Muscle layer of colon (tissue), 2 donors: Measurements from ENCODE around the gene LCP2.
"Not testable (repeated sequence)": the region's sequence is repeated elsewhere in the genome, so short reads cannot be mapped to it uniquely, and the experiment has no call there.

ENCODE experiments used
- H3K27ac ChIP-seq: one replicate; pipeline ENCODE4 v1.7.0; 2013; ENCODE audit warnings: low read depth, mild to moderate bottlenecking, low read length, moderate library complexity
- H3K27me3 ChIP-seq, 2 donors: one replicate each; pipeline ENCODE4 v1.7.0; 2013; ENCODE audit warnings: low read length in 2 of 2, mild to moderate bottlenecking in 2 of 2; ENCODE audit not compliant: insufficient read depth in 2 of 2, control insufficient read depth in 1 of 2
- H3K36me3 ChIP-seq: one replicate; pipeline ENCODE4 v1.7.0; 2013; ENCODE audit warnings: mild to moderate bottlenecking, low read length; ENCODE audit not compliant: insufficient read depth
- H3K4me1 ChIP-seq: one replicate; pipeline ENCODE4 v1.7.0; 2013; ENCODE audit warnings: mild to moderate bottlenecking, low read length; ENCODE audit not compliant: insufficient read depth
- H3K4me3 ChIP-seq, 2 donors: one replicate each; pipeline ENCODE4 v1.7.0; 2013; ENCODE audit warnings: low read length in 2 of 2, low read depth in 1 of 2, mild to moderate bottlenecking in 1 of 2, moderate library complexity in 1 of 2
- H3K9ac ChIP-seq: one replicate; pipeline ENCODE4 v1.7.0; 2013; ENCODE audit warnings: low read length
- H3K9me3 ChIP-seq: one replicate; pipeline ENCODE4 v1.7.0; 2013; ENCODE audit warnings: mild to moderate bottlenecking, low read length
- donor health status: abdominal sarcoma.
- donor health status: Adenocarcinoma of cecum.

Gene LCP2

GRCh38 chr5:170252720-170253350 is 44.7 kb downstream of the LCP2 start:
- no peaks in the 10 kb centered on the region for H3K27me3 ChIP-seq
- no peaks in the 10 kb centered on the region for H3K36me3 ChIP-seq
- H3K4me3 ChIP-seq: no peak overlapping the region
- H3K4me1 ChIP-seq: no peaks in the 10 kb centered on the region
- no peak overlapping the region for H3K27ac ChIP-seq
- no peaks in the 10 kb centered on the region for H3K9me3 ChIP-seq
- H3K9ac ChIP-seq: no peak overlapping the region

DNA sequence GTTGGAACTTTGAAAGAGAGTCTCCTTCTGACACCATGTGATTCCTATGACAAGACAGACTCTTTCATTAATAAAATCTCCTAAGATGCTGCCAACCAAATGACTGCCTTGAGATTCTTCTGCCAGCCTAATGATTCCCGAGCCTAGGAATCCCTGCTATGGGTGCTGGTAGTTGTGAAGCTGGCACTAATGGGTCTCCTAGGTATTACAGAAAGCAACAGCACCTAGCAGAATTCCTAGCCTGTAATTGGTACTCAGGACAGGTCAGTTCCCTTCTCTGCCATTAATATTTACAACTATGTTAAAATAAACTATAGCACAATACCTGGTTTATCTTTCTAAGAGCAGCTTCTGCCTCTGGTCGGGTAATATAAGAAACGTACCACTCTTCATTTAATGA is 45.5 kb downstream of the LCP2 start:
- H3K27ac ChIP-seq: no peak overlapping the region

DNA sequence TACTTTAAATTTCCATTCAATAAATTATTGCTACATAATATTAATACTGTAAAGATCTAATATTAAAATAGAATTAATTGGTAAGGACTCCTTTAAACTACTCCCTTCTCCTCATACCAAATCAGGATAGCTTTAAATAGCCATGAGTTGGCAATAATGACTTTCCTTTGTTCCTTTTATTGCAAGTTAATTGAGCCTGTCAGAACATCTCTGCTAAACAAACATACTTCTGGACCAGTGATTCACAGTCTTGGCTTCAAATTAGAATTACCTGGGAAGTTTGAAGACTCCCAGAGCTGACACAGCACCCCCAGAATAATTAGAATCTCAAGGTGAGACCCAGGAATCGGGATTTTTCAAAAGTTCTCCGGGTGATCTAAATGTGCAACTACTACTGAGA is 46.1 kb downstream of the LCP2 start:
- H3K27ac ChIP-seq: no peak overlapping the region

More for the DNA sequence above, 45.5 kb downstream of the LCP2 start:
- Histone ChIP-seq H3K36me3 (no peaks in the 10 kb centered on the region), H3K27me3 (no peaks in the 10 kb centered on the region), H3K9me3 (no peaks in the 10 kb centered on the region), H3K4me3 (no peak overlapping the region), H3K4me1 (no peaks in the 10 kb centered on the region), H3K9ac (no peak overlapping the region)

DNA sequence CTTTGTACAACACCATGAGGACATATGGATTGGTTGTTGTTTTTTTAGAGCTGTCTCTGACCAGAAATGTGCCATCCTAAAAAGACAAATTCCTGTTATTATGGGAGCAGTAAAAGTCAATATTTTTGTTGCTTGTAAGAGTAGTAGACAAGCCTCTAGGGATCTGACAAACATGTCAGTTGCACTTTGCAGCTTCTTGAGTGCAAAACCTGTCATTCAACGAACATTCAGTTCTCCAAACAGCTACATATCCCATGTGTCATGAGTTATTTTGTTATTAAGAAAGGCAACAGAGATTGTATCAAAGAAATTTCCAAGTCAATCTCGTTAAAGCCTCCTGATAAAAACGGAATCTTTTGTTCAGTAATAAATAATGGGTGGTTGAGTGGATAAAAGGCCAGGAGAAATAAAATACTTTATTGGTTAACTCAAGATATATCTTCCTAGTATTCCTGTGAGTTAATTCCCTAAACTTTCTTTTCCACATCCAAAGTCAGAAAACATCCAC is 46.7 kb downstream of the LCP2 start:
- no peak overlapping the region for H3K4me3 ChIP-seq
- H3K27me3 ChIP-seq: no peaks in the 10 kb centered on the region
- no peak overlapping the region for H3K27ac ChIP-seq
- H3K36me3 ChIP-seq: no peaks in the 10 kb centered on the region
- no peaks in the 10 kb centered on the region for H3K4me1 ChIP-seq
- no peaks in the 10 kb centered on the region for H3K9me3 ChIP-seq
- no peak overlapping the region for H3K9ac ChIP-seq

More for the DNA sequence above, 46.1 kb downstream of the LCP2 start:
- no peak overlapping the region for H3K9ac ChIP-seq
- no peaks in the 10 kb centered on the region for H3K4me1 ChIP-seq
- H3K36me3 ChIP-seq: no peaks in the 10 kb centered on the region
- H3K9me3 ChIP-seq: no peaks in the 10 kb centered on the region
- no peak overlapping the region for H3K4me3 ChIP-seq
- no peaks in the 10 kb centered on the region for H3K27me3 ChIP-seq

DNA sequence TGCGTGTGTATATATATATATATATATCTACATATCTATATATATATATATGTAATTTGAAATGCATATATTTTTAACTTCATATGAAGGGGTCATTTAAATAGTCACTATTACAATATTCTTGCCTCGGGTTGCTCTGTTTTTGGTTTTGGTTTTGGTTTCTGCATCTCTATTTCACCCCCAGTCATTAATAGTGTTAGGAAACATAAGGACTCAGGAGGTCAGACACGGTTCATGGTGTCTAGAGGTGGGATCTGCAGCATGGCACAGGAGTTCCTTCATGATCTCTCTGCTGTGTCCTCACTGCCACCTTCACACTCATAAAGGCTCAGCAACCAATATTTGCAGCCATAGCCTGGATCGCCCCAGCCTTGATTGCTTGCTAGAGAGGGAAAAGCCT is 48.2 kb downstream of the LCP2 start:
- H3K4me1 ChIP-seq: no peaks in the 10 kb centered on the region
- H3K4me3 ChIP-seq: no peak overlapping the region
- no peaks in the 10 kb centered on the region for H3K36me3 ChIP-seq
- no peaks in the 10 kb centered on the region for H3K9me3 ChIP-seq
- no peak overlapping the region for H3K9ac ChIP-seq
- no peaks in the 10 kb centered on the region for H3K27me3 ChIP-seq
- no peak overlapping the region for H3K27ac ChIP-seq

- H3K9ac ChIP-seq, H3K9me3 ChIP-seq, H3K4me1 ChIP-seq, H3K36me3 ChIP-seq, H3K4me3 ChIP-seq, H3K27me3 ChIP-seq, H3K27ac ChIP-seq: not testable (repeated sequence)
Observed at GRCh38 chr5:170248931-170249227, 48.7 kb downstream of the LCP2 start.

- Histone ChIP-seq H3K36me3 (no peaks in the 10 kb centered on the region), H3K27me3 (no peaks in the 10 kb centered on the region), H3K27ac (no peak overlapping the region), H3K9me3 (no peaks in the 10 kb centered on the region), H3K4me3 (no peak overlapping the region), H3K4me1 (no peaks in the 10 kb centered on the region), H3K9ac (no peak overlapping the region)
Observed at GRCh38 chr5:170248172-170248930, 49.2 kb downstream of the LCP2 start.

DNA sequence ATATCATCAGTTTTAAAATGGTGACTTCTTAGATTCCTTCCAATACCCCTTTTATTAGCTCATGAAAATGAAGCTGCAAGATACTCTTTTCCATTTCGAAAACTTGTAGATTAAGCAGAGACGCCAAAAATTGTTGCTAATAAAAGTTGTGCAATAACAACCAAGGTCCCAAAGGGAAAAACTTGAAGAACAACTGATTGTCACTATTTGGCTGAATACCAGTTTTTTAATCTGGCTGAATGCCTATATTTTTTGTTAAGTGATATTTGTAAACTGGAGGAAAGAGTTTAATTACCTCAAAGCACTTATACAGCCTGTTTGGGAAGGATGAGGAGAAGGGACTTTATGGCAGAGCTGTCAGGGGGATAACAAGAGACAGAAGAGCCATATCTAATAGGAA is 50.2 kb downstream of the LCP2 start:
- no peak overlapping the region for H3K9ac ChIP-seq
- no peaks in the 10 kb centered on the region for H3K36me3 ChIP-seq
- H3K4me1 ChIP-seq: no peaks in the 10 kb centered on the region
- H3K9me3 ChIP-seq: no peaks in the 10 kb centered on the region
- H3K27ac ChIP-seq: no peak overlapping the region
- H3K4me3 ChIP-seq: no peak overlapping the region
- H3K27me3 ChIP-seq: no peaks in the 10 kb centered on the region

GRCh38 chr5:170246126-170246870 is 51.3 kb downstream of the LCP2 start:
- H3K27ac ChIP-seq: no peak overlapping the region
- no peaks in the 10 kb centered on the region for H3K36me3 ChIP-seq
- no peaks in the 10 kb centered on the region for H3K4me1 ChIP-seq
- H3K27me3 ChIP-seq: no peaks in the 10 kb centered on the region
- H3K9me3 ChIP-seq: no peaks in the 10 kb centered on the region
- no peak overlapping the region for H3K9ac ChIP-seq
- H3K4me3 ChIP-seq: no peak overlapping the region

DNA sequence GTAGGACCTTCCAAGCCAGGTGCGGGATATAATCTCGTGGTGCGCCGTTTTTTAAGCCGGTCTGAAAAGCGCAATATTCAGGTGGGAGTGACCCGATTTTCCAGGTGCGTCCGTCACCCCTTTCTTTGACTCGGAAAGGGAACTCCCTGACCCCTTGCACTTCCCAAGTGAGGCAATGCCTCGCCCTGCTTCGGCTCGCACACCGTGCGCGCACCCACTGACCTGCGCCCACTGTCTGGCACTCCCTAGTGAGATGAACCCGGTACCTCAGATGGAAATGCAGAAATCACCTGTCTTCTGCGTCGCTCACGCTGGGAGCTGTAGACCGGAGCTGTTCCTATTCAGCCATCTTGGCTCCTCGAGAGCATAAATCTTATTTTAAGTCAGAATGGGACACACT is 52.1 kb downstream of the LCP2 start:
- not testable (repeated sequence) for H3K4me3 ChIP-seq, H3K9ac ChIP-seq, H3K27me3 ChIP-seq, H3K4me1 ChIP-seq, H3K27ac ChIP-seq, H3K36me3 ChIP-seq, H3K9me3 ChIP-seq

DNA sequence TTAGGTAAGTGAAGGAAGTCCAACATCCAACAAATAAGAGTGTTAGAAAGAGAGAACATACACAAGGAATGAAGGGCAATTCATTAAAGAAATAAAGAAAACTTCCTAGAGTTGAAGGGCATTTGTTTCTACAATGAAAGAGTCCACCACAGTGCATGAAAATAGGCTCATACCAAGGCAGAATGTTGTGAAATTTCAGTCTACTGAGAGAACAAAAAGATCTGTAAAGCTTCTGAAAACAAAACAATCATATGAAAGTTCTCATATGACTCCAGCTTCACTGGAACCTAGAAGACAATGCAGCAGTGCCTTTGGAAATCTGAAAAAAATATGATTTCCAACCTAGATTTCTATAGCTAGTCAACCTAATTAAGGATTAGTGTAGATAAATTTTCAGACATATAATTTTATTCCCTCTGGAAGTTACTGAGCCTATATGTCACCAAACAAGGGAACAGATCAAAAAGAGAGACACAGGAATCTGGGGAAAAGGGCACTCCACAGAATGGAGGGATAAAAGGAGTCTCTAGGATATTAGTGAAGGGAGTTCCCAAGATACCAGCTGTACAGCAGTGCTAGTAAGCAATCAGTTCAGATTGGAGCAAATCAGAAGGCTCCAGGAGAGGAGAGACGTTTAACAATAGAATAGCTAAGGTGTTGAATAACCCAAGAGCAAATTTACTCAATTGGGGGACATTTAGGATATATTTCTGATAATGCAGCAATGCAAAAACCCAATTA is 59.0 kb downstream of the LCP2 start:
- H3K4me3 ChIP-seq: no peak overlapping the region
- H3K36me3 ChIP-seq: no peaks in the 10 kb centered on the region
- H3K27me3 ChIP-seq: no peaks in the 10 kb centered on the region
- no peak overlapping the region for H3K9ac ChIP-seq
- H3K4me1 ChIP-seq: no peaks in the 10 kb centered on the region
- H3K9me3 ChIP-seq: no peaks in the 10 kb centered on the region
- no peak overlapping the region for H3K27ac ChIP-seq
